B cell (primary cell): ENCODE measurements around the gene BOD1. TPM values are rescaled to one million over a fixed set of nuclear protein-coding genes. Genes with fewer than 3 reads are reported as not detected.

Experiments used
- ATAC-seq: fragments of 200-7000 bp; cut with Tn5 transposase; one replicate; pipeline ENCODE4 v1.10.0; 2021; ENCODE audit warnings: low read depth, mild to moderate bottlenecking, moderate number of reproducible peaks, moderate library complexity
- CTCF ChIA-PET: fragments of 350-600 bp; sonication (Branson Sonifier 250); formaldehyde crosslinking; loops from one replicate; lab custom pipeline; 2021; ENCODE audit warnings: antibody characterized with exemption, inconsistent platforms; lab: Charles Lee
- POLR2A ChIA-PET: fragments of 350-600 bp; sonication (Branson Sonifier 250); formaldehyde crosslinking; loops from one replicate; lab custom pipeline; 2021; ENCODE audit warnings: antibody characterized with exemption; lab: Charles Lee
- DNase-seq: peaks from one replicate; pipeline ENCODE4 v3.0.0; 2013
- H2AFZ ChIP-seq: 2 replicates; pipeline ENCODE4 v1.6.1; 2012; ENCODE audit warnings: mild to moderate bottlenecking, low read depth, low read length; ENCODE audit not compliant: insufficient read depth, poor library complexity, severe bottlenecking
- H3K27ac ChIP-seq, 2 donors: 1 replicate in 1 of 2; 2 replicates in 1 of 2; pipeline ENCODE4 v1.5.1; 2012 to 2013; ENCODE audit warnings: low read length in 2 of 2, mild to moderate bottlenecking in 2 of 2, moderate library complexity in 1 of 2
- H3K27me3 ChIP-seq, 4 experiments: fragments of 200-600 bp in 1 of 4; sonication (generic) in 1 of 4; replicated peaks in 1 of 4; 1 replicate in 2 of 4; 2 replicates in 2 of 4; pipeline versions ENCODE4 v1.6.1 to v1.7.0; 2013 to 2016; ENCODE audit warnings: low read length in 3 of 4, mild to moderate bottlenecking in 2 of 4, mixed read lengths in 1 of 4, moderate library complexity in 1 of 4; ENCODE audit not compliant: insufficient read depth in 4 of 4, control insufficient read depth in 3 of 4; ENCODE audit errors: control extremely low read depth in 1 of 4
- H3K36me3 ChIP-seq, 2 experiments: replicated peaks in 1 of 2; 1 replicate in 1 of 2; 2 replicates in 1 of 2; pipeline versions ENCODE4 v1.6.1 to v1.7.1; 2013; ENCODE audit warnings: low read length in 1 of 2; ENCODE audit not compliant: insufficient read depth in 2 of 2, control insufficient read depth in 1 of 2; ENCODE audit errors: control extremely low read depth in 1 of 2, extremely low read depth in 1 of 2
- H3K4me1 ChIP-seq, 2 donors: fragments of 200-600 bp in 1 of 2; sonication (generic) in 1 of 2; 1 replicate in 1 of 2; 2 replicates in 1 of 2; pipeline versions ENCODE4 v1.5.1 to v1.6.1; 2013 to 2017; ENCODE audit warnings: low read length in 2 of 2; ENCODE audit not compliant: control insufficient read depth in 2 of 2, insufficient read depth in 2 of 2
- H3K4me2 ChIP-seq: replicated peaks from 2 replicates; pipeline ENCODE3; 2012; ENCODE audit warnings: mild to moderate bottlenecking, low read depth, low read length; ENCODE audit not compliant: poor library complexity, severe bottlenecking
- H3K4me3 ChIP-seq, 5 experiments: fragments of 200-600 bp in 1 of 5; sonication (generic) in 1 of 5; 1 replicate in 3 of 5; 2 replicates in 2 of 5; pipeline versions ENCODE4 v1.5.1 to v1.7.0; 2011 to 2016; ENCODE audit warnings: low read length in 4 of 5, mild to moderate bottlenecking in 4 of 5, low read depth in 2 of 5, control low read depth in 1 of 5, moderate library complexity in 1 of 5; ENCODE audit not compliant: insufficient read depth in 1 of 5; ENCODE audit errors: control extremely low read depth in 1 of 5, extremely low read depth in 1 of 5
- H3K79me2 ChIP-seq: fragments of 200-600 bp; sonication (generic); one replicate; pipeline ENCODE4 v1.6.0; 2016; ENCODE audit warnings: low read length; ENCODE audit not compliant: control insufficient read depth, insufficient read depth
- H3K9ac ChIP-seq: fragments of 200-600 bp; sonication (generic); 2 replicates; pipeline ENCODE4 v1.6.1; 2017; ENCODE audit warnings: mild to moderate bottlenecking, low read length, moderate library complexity
- H3K9me3 ChIP-seq, 3 donors: one replicate each; pipeline versions ENCODE4 v1.6.1 to v1.7.1; 2013; ENCODE audit warnings: low read length in 2 of 3; ENCODE audit not compliant: control insufficient read depth in 2 of 3, insufficient read depth in 1 of 3; ENCODE audit errors: control extremely low read depth in 1 of 3
- H4K20me1 ChIP-seq: 2 replicates; pipeline ENCODE4 v1.6.0; 2012; ENCODE audit warnings: mild to moderate bottlenecking, low read length; ENCODE audit not compliant: insufficient read depth, control insufficient read depth, poor library complexity, severe bottlenecking
- H3K27ac Mint-ChIP-seq: one replicate; pipeline ENCODE4 v1.8.0; 2021; ENCODE audit warnings: mixed read lengths
- H3K27me3 Mint-ChIP-seq: one replicate; pipeline ENCODE4 v1.8.0; 2021; ENCODE audit warnings: mixed read lengths
- H3K4me1 Mint-ChIP-seq: one replicate; pipeline ENCODE4 v1.8.0; 2021; ENCODE audit warnings: mixed read lengths
- H3K4me3 Mint-ChIP-seq: one replicate; pipeline ENCODE4 v1.8.0; 2021; ENCODE audit warnings: mixed read lengths
- H3K9me3 Mint-ChIP-seq: one replicate; pipeline ENCODE4 v1.8.0; 2022; ENCODE audit warnings: mixed read lengths; ENCODE audit not compliant: insufficient read depth
- CTCF ChIP-seq: fragments of 200-600 bp; IDR thresholded peaks from one replicate; pipeline ENCODE4 v1.8.0; 2022; ENCODE audit warnings: antibody characterized with exemption, mild to moderate bottlenecking
- EZH2 ChIP-seq: IDR thresholded peaks from 2 replicates; pipeline ENCODE4 v1.6.1; 2012; ENCODE audit warnings: borderline replicate concordance, low read depth, mild to moderate bottlenecking, moderate library complexity, low read length; ENCODE audit not compliant: insufficient read depth, poor library complexity, severe bottlenecking
- WGBS: methylation state at CpG from one replicate; pipeline ENCODE4 v1.1.5; 2013; ENCODE audit warnings: missing lambda C conversion rate; ENCODE audit not compliant: insufficient coverage; 5-methylcytosine and 5-hydroxymethylcytosine counted together
- intact Hi-C: fragments of 100-400 bp; cut with micrococcal nuclease; formaldehyde crosslinking; loops from one replicate; pipeline ENCODE4 v1.10.0; 2022
- polyA plus RNA-seq: library from polyadenylated mRNA; depleted of rRNA; stranded (reverse); fragments of >200 nt; gene quantifications from 2 replicates; pipeline ENCODE4 v1.2.3, GENCODE V29; 2012
- total RNA-seq, 2 donors: library from RNA; stranded (reverse); fragments of 120-200 nt in 1 of 2; gene quantifications; 1 replicate in 1 of 2; 2 replicates in 1 of 2; pipeline versions ENCODE4 v1.2.3 to v1.2.4, GENCODE V29; 2013 to 2022

Gene BOD1
- total and polyA plus RNA-seq, 2 donors (not counting 1 experiment from before 2014, with no cell fraction given): 15.1 to 34.7 TPM

GRCh38 chr5:173611706-173612105 lies 4.7 kb downstream of the BOD1 start:
- no peak overlapping the region for H3K4me2 ChIP-seq
- peaks cover 65% of the 10 kb centered on the region for H3K79me2 ChIP-seq
- CTCF ChIA-PET: interaction anchor here (0.6 to 1.6 kb wide), 3 partner anchors 12 to 361 kb away, joined by 3 to 7 read pairs (median 3); no protein-coding TSS in a partner anchor
- H3K9ac ChIP-seq: no peak overlapping the region
- no peak overlapping the region for H3K27ac Mint-ChIP-seq
- H4K20me1 ChIP-seq: peaks cover 41% of the 10 kb centered on the region
- H3K9me3 ChIP-seq: no peaks in the 10 kb centered on the region
- no peak overlapping the region for H3K4me3 Mint-ChIP-seq
- H3K4me3 ChIP-seq: no peak overlapping the region
- peaks cover 0 to 56% of the 10 kb centered on the region in 2 experiments for H3K36me3 ChIP-seq
- peaks cover 33% of the 10 kb centered on the region for H3K4me1 Mint-ChIP-seq
- H3K9me3 Mint-ChIP-seq: no peaks in the 10 kb centered on the region
- no peak for TF ChIP-seq EZH2
- no peak for TF ChIP-seq CTCF
- H3K27me3 Mint-ChIP-seq: no peaks in the 10 kb centered on the region
- no peak overlapping the region for H2AFZ ChIP-seq
- H3K27ac ChIP-seq: no peak overlapping the region
- H3K4me1 ChIP-seq: peaks cover 18 to 24% of the 10 kb centered on the region in 2 donors
- H3K27me3 ChIP-seq: no peaks in the 10 kb centered on the region
- DNase-seq (no peak), ATAC-seq (no peak)
- intact Hi-C loops: loop anchor here (10.0 kb wide), 2 partner anchors 847 to 1427 kb away; partner anchors contain the start of gene STK10
- POLR2A ChIA-PET: no interaction called here
- 100% methylated on average over 1 of the region's 4 CpGs for WGBS

GRCh38 chr5:173604141-173604540 lies 12.3 kb downstream of the BOD1 start:
- no peak for ATAC-seq
- no peak for DNase-seq
- CTCF ChIA-PET: interaction anchor here (0.6 kb wide), 1 partner anchor 11 kb away, joined by 3 read pairs; no protein-coding TSS in a partner anchor
- Histone ChIP-seq H3K9me3 (no peaks in the 10 kb centered on the region), H4K20me1 (no peaks in the 10 kb centered on the region), H3K79me2 (peaks cover 3% of the 10 kb centered on the region), H3K27ac (no peak overlapping the region), H3K9ac (no peak overlapping the region), H3K4me1 (no peaks in the 10 kb centered on the region), H3K27me3 (no peaks in the 10 kb centered on the region), H3K36me3 (peaks cover 0 to 37% of the 10 kb centered on the region in 2 experiments), H3K4me2 (no peak overlapping the region), H2AFZ (no peak overlapping the region), H3K4me3 (no peak overlapping the region)
- Mint-ChIP-seq H3K27ac (no peak overlapping the region), H3K4me3 (no peak overlapping the region), H3K4me1 (no peaks in the 10 kb centered on the region), H3K9me3 (no peaks in the 10 kb centered on the region), H3K27me3 (no peaks in the 10 kb centered on the region)
- 100% methylated on average over 1 of the region's 1 CpG for WGBS
- no peak for TF ChIP-seq EZH2
- TF ChIP-seq CTCF: no peak
- POLR2A ChIA-PET: no interaction called here
- intact Hi-C loops: no loop called here
